Measurements from ENCODE around the gene KRT79.
"Not testable (repeated sequence)": the region's sequence is repeated elsewhere in the genome, so short reads cannot be mapped to it uniquely, and the experiment has no call there.

The KRT79 gene

DNA sequence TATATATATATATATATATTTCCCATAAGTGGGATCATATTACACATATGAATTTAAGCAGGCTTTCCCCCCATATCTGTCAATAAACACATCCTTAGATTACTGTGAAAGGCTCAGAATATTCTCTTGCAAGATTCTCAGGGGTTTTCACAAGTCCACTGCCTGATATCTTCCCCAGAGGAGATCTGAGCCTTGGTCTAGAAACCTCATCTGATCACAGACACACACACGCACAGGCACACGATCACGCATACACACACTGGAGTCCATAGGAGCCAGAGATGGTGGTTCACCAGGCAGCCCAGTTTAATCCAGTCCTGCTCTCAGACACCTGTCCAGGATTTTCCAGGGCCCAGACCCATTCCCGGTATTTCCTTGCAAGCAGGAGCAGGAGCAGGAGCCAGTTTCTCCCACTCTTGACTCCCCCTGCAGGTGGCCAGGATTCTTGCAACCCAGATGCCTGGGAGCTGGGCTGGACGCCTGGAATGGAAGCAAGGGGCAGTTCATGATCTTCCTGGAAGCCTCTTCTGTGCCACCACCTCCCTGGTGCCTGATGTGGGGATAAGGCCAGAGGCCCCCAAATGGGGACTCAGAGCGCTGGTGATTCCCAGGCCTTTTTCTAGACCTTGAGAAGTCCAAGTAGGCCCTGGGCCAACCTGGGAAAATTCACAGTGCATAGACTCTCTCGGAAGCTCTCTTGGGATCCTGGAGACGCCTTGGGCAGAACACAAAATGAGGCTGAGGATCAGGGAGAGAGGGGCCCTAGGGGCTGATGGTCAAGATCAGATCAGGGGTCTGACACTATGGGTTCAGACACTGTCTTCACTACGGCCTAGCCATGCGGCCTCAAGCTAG lies 31.2 kb upstream of the KRT79 start:
- DNase-seq = peak; percentile 87
- in situ Hi-C loops (cut with HindIII; ENCODE audit: low pct_ligation_motif_present, low pct_unique_long_range_greater_than_20kb, low sequenced_read_pairs) = loop anchor here (25.0 kb wide), 1 partner anchor 278 kb away; no protein-coding TSS in a partner anchor

DNA sequence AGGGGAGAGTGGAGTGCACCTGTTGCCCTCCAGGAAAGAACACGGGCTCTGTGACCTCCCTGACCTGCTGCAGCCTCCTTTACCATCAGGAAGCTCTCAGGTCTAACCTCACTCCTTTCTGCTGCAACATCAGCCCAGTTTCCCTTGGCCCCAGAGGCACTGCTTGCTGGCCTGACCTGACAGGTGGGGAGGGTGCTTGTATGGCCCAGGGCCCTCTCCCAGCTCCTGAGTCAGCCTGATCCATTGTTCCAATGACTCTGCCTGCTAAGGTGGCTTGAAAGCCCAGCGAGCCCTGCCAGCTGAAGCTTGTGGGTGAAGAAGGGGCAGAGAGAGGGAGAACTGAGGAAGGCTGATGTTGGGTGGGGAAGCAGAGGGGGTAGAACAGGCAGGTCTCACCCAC lies 27.9 kb upstream of the KRT79 start:
- DNase-seq = no peak
- in situ Hi-C loops (cut with HindIII; ENCODE audit: low pct_ligation_motif_present, low pct_unique_long_range_greater_than_20kb, low sequenced_read_pairs) = loop anchor here (25.0 kb wide), 1 partner anchor 275 kb away; no protein-coding TSS in a partner anchor

DNA sequence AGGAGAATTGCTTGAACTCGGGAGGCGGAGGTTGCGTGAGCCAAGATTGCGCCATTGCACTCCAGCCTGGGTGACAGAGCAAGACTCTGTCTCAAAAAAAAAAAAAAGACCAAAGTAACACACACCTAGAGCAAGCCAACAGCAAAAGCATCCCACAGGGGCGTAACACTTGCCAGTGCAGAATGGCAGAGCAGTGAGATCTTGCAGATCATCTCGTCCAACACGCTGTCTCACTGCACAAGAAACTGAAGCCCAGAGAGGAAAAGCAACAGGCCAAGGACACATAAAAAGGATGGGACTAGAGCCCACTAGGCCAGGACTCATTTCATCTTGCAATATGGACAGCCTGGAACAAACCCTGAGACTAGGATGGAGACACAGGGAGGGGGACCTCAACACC lies 27.4 kb upstream of the KRT79 start:
- in situ Hi-C loops (cut with HindIII; ENCODE audit: low pct_ligation_motif_present, low pct_unique_long_range_greater_than_20kb, low sequenced_read_pairs) = loop anchor here (25.0 kb wide), 1 partner anchor 274 kb away; no protein-coding TSS in a partner anchor
- DNase-seq = no peak

DNA sequence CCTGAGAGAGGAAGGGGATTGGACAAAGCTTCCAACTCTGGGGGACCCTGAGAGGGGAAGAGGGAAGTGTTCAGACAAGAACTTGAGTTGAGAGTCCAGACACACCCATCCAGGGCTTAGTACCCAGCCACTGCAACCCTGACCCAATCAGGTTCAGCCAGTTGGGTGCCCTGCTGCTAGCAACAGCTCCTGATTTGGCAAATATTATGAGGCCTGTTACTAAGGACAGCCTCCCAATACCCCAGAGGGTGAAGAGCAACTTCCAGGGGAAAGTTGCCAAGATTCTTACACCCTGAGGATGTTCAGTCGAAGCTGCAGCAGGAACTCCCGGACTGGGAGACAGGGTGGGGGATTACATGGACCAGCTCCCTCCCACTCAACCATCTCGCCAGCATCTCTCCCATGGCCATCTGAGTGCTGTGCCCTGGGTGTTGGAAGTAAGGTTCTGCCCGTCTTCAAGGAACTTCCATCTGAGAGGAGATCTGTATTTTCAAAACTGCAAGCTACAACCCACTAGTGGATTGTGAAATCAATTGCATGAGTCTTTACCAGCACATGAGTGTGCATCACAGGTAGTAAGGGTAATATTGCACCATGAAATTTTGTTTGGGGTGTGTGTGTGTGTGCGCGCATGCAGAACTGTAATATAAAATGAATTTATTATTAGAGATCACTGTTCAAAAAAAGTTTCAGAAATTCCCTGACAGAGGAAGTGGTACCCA lies 26.2 kb upstream of the KRT79 start:
- in situ Hi-C loops (cut with HindIII; ENCODE audit: low pct_ligation_motif_present, low pct_unique_long_range_greater_than_20kb, low sequenced_read_pairs) = loop anchor here (25.0 kb wide), 1 partner anchor 273 kb away; no protein-coding TSS in a partner anchor

DNA sequence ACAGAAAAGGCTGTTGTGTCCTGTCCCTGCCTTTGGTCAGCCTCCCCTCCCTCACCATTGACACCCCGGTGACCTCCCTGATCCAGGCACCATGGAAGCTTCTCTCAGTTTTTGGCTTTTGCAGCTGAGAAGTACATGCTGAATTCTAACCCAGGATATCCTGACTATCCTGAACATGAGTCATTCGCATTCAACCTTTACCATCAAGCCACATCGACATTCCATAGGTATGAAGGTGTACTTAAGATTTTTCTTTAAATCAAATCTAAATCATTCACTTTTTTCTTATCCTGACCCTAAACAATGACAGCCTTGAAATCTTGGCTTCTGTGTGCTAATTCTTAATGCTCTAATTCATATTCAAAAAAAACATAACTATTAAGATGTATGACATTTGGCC lies 23.4 kb upstream of the KRT79 start:
- in situ Hi-C loops (cut with HindIII; ENCODE audit: low pct_ligation_motif_present, low pct_unique_long_range_greater_than_20kb, low sequenced_read_pairs) = loop anchor here (25.0 kb wide), 1 partner anchor 270 kb away; no protein-coding TSS in a partner anchor

More for the DNA sequence above, 26.2 kb upstream of the KRT79 start:
- peak; percentile 37 for DNase-seq

DNA sequence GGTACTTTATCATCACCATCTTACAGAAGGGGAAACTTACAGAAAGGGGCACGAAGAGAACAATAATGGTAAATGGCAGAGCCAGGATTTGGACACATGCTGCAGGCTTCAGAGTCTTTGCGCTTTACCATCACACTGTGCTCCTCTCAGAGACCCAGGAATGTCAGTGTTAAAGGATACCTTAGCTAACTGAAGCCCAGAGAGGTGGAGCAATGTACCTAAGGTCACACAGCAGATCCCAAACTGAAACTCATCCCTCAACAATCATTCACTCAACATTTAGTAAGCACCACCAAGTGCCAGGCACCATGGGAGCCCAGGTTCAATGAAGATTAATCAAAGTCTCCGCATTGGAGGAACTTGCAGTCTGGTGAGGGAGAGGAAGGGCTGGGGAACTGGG lies 22.7 kb upstream of the KRT79 start:
- in situ Hi-C loops (cut with HindIII; ENCODE audit: low pct_ligation_motif_present, low pct_unique_long_range_greater_than_20kb, low sequenced_read_pairs) = loop anchor here (25.0 kb wide), 1 partner anchor 269 kb away; no protein-coding TSS in a partner anchor
- no peak for DNase-seq

More for the DNA sequence above, 23.4 kb upstream of the KRT79 start:
- no peak for DNase-seq

DNA sequence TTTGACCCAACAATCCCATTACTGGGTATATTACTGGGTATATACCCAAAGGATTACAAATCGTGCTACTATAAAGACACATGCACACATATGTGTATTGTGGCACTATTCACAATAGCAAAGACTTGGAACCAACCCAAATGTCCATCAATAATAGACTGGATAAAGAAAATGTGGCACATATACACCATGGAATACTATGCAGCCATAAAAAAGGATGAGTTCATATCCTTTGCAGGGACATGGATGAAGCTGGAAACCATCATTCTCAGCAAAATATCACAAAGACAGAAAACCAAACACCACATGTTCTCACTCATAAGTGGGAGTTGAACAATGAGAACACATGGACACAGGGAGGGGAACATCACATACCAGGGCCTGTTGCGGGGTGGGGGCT lies 22.0 kb upstream of the KRT79 start:
- not testable (repeated sequence) for DNase-seq
- in situ Hi-C loops (cut with HindIII; ENCODE audit: low pct_ligation_motif_present, low pct_unique_long_range_greater_than_20kb, low sequenced_read_pairs) = loop anchor here (25.0 kb wide), 1 partner anchor 269 kb away; no protein-coding TSS in a partner anchor

DNA sequence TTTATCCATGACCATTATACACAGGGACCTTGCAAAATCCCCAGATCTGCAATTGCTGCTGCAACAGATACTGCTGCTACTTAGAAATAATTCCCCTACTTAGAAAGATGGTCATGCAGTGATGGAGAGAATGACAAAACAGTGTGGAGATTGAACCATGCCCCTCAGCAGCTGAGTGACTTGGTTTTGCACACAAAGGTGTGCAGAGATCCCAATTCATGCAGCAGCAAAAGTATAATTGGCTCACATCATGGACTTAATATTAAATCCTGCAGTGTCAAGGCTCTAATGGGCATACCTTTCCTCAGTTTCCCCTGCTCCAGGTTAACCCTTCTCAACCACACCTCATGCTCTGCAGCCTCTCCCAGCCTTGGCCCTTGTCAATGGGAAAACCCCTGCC lies 17.7 kb upstream of the KRT79 start:
- no peak for DNase-seq
- in situ Hi-C loops (cut with HindIII; ENCODE audit: low pct_ligation_motif_present, low pct_unique_long_range_greater_than_20kb, low sequenced_read_pairs) = loop anchor here (25.0 kb wide), 1 partner anchor 264 kb away; no protein-coding TSS in a partner anchor

DNA sequence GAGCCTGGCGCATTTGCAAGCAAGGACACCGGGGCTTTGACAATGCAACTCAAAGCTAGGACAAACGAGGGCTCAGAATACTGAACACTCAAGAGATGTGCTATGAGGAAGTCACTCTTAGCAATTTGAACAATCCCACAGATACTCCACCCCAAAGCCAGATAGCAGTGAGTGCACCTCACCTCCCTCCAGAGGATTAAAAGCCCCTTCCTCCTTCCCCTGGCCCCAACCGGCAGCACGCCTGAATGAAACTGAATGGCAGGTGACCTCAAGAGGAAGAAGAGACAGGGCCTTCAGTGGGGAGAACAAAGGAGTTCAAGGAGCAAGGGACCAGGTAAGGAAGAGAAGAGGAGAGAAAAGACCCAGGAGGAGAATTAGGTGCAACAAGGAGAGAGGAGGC lies 16.6 kb upstream of the KRT79 start:
- in situ Hi-C loops (cut with HindIII; ENCODE audit: low pct_ligation_motif_present, low pct_unique_long_range_greater_than_20kb, low sequenced_read_pairs) = loop anchor here (25.0 kb wide), 1 partner anchor 263 kb away; no protein-coding TSS in a partner anchor
- DNase-seq = no peak

DNA sequence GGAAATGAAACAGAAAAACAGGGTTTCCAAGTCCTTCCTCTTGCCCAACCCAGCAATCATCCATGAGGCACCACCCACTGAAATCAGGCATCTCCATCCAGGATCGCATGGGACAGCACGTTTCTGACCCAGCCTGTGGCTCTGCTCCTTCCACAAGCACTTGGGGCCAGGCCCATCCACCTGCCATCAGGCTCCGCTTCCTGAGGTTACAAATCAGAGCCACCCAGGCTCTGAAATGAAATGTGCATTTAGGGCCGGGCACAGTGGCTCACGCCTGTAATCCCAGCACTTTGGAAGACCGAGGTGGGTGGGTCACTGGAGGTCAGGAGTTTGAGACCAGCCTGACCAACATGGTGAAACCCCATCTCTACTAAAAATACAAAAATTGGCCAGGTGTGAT lies 15.4 kb upstream of the KRT79 start:
- DNase-seq = no peak
- in situ Hi-C loops (cut with HindIII; ENCODE audit: low pct_ligation_motif_present, low pct_unique_long_range_greater_than_20kb, low sequenced_read_pairs) = no loop called here

DNA sequence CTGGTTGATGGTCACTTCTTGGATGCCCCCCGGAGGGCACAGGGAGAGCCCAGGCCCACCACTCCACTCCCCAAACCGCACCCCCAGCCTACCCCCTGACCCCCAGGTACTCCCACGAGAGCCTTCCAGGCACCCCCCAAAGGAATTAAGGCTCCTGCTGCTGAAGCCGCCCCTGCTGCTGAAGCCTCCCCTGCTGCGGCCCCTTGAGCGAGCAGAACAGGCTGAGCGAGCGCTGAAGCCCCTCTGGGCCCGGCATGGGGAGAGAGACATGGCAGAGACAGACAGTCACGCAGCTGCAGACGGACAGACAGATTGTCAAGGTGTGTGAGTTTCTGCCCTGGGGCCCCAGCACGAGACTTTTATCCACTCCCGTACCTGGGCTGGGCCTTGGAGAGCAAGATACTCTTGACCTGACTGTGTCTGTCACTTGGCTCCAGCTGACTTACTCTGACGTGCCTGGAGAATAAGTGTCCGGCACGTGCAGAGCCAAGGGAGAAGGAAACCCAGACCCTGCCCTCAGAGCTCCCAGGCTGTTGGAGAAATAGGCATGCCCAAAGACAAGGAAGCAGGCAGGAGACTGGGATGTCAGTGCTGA lies 14.6 kb upstream of the KRT79 start, which contains the start of gene KRT78:
KRT78 (minus strand) TSS at position 334 of the 595 bp plus-strand sequence; CDS start at position 270, 64 bp downstream.
- in situ Hi-C loops (cut with HindIII; ENCODE audit: low pct_ligation_motif_present, low pct_unique_long_range_greater_than_20kb, low sequenced_read_pairs) = no loop called here

DNA sequence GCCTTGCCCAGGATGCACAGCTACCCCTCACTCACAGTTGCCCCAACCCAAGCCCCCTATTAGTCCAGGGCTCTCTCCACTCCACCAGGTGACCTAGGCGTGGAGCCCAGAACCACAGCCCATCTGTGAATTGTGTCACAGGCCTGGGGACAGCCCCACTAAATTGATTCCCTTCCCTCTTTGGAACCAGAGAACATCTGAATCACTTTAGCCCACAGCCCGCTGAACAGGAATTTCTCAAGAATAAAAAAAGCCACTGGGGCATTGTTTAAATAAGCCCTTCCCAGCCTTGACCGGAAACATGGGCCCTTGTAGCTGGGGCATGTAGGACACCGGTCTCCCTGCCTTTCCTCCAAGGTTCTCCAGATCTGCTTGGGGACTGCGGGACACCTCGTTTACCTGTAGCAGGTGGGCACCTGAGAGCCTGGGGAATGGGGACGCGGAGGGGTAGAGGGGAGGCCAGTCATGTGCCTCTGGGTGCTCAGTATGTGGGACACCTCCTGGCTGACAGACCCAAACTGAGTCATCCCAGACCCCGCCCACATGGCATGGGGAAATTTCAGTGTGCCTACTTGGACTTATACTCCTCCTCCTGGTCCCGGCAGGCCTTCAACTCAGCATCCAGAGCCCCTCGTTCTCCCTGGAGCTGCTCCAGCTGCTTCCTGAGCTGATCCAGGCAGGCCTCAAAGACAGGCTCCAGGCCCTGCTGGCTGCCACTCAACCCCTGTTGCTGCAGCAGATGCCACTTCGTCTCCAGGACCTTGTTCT lies 13.4 kb upstream of the KRT79 start:
- peak; percentile 42 for DNase-seq
- in situ Hi-C loops (cut with HindIII; ENCODE audit: low pct_ligation_motif_present, low pct_unique_long_range_greater_than_20kb, low sequenced_read_pairs) = no loop called here

More for the DNA sequence above, 14.6 kb upstream of the KRT79 start, which contains the start of gene KRT78:
- no peak for DNase-seq

DNA sequence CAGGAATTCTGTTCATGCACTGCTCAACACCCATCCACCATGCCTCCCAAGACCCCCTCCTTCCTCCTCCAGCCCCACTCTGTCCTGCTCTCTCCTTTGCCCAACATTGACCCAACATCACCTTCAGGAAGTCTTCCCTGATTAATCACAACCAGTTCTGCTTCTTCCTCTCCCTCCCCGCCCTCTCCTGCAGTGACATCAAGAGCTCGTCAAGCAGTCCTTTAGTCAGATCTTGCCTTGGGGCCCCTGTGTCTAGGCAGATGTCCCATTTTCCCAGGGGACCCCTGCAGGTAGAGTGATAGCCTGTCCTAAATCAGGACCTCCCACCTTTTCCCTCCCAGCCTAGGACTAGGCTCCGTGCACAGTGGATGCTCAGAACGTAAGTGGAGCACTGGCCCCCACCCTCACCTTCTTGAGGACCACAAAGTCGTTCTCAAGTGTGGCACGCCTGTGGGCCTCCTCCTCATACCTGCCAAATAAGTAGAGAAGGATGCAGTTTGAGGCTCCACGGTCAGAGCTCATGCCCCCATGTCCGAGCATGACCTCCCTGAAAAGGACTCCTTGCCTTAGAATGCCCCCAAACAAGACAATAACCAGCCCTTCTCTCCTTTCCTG lies 12.4 kb upstream of the KRT79 start:
- in situ Hi-C loops (cut with HindIII; ENCODE audit: low pct_ligation_motif_present, low pct_unique_long_range_greater_than_20kb, low sequenced_read_pairs) = no loop called here
- no peak for DNase-seq

DNA sequence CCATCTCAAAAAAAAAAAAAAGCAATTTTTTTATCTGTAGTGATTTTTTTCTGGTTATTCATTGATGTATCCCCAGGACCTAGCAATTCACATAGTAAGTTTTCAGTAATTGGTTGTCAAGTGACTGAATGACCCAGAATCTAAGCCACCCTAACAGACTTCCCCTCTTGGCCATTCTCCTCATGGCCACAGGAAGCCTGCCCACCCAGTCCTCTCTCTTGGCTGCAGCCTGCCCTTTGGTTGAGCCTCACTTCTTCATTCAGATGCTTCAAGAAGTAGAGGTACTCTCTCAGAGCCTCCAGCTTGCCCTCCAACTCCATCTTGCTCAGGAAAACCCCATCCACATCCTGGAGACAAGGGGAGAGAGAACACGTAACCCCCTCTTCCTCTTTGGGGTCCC lies 11.8 kb upstream of the KRT79 start:
- no peak for DNase-seq
- in situ Hi-C loops (cut with HindIII; ENCODE audit: low pct_ligation_motif_present, low pct_unique_long_range_greater_than_20kb, low sequenced_read_pairs) = no loop called here

DNA sequence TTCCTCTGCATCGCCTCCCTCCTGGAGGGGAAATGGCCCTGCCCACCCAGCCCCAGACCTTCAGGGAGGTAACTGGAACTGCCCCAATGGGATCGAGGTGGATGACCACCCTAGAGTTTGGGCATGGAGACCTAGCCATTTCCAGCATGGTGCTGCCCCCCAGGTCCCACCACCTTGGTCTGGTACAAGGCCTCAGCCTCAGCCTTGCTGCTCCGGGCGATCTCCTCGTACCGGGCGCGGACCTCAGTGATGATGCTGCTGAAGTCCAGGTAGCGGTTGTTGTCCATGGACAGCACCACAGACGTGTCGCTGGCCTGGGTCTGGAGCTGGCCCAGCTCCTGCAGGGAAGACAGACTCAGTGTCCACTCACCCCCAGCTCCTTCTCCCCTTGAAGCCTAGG lies 10.3 kb upstream of the KRT79 start:
- DNase-seq = no peak
- in situ Hi-C loops (cut with HindIII; ENCODE audit: low pct_ligation_motif_present, low pct_unique_long_range_greater_than_20kb, low sequenced_read_pairs) = no loop called here

DNA sequence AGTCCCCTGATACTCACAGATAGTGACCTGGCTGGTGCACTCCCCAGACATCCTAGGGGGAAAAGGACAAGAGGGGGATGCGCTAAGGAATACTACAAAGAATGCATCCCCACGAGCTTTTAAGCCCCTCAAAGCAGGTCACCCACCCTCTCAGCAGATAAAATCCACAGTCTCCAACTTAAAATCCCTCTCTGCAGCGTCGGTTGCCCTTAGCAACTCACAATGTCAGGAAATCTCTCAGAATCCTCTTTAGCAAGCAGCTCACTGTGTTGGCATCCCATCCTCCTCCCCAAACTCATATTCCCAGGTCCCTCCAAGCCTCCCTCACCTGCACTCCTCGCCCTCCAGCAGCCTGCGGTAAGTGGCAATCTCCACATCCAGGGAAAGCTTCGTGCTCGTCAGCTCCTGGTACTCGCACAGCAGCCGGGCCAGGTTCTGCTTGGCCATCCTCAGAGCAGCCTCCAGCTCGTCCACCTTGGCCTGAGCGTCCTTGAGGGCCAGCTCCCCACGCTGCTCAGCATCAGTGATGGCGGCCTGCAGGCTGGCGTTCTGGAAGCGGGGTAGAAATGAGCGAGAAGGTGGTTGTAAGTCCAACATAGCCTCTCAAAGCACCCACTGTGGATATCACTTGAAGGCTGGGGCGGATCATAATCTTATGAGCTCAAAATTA lies 5.5 kb upstream of the KRT79 start:
- DNase-seq = no peak
- in situ Hi-C loops (cut with HindIII; ENCODE audit: low pct_ligation_motif_present, low pct_unique_long_range_greater_than_20kb, low sequenced_read_pairs) = no loop called here

All from ACHN (cell line).